ENCODE results near the gene ERICH6B. TPM values are rescaled to one million over a fixed set of nuclear protein-coding genes. Genes with fewer than 3 reads are reported as not detected.
A peak's percentile ranks its signal among the peaks of the same experiment; 100 is the strongest.

ERICH6B gene
- total RNA-seq, 2 experiments from 2014 or later, result not detected

DNA sequence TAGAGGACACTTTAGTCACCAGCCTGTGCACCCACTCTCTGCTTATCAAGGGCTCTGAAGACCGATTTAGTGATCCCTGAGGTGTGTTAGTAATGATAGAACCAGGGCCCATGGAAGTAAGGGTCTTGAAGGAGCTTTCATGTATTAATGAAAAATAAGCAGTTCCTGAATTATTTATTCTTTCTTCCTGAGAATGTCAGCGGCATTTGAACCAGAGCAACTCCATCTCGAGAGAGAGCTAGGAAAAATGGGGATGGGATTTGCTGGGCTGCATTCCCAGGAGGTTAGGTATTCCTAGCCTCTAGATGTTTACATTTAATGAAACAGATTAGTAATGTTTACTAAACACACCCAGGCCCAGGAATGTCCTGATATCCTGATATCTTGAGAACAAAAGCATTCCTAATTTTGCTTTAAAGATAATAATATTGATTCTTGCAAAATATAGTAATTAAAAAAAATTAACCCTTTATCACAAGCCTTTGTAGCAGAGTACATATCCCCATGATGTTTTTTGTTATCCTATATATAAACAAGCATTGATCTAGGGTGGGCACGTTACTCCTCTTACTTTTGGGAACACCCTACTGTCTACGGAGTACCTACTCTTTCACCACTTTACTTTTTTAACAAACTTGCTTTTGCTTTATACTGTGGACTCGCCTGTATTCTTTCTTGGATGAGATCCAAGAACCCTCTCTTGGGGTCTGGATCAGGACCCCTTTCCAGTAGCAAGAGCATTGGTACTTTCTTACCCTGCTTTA is 87.7 kb downstream of the ERICH6B start:
- Histone ChIP-seq H3K36me3 (ENCODE audit: insufficient read depth, low read length) (peaks cover 85% of the 10 kb centered on the region), H3K9me3 (ENCODE audit: control insufficient read depth in 1 of 2, insufficient read depth in 1 of 2, low read length in 2 of 2) (no peaks in the 10 kb centered on the region), H3K4me3 (ENCODE audit: low read length) (no peak overlapping the region), H3K27ac (ENCODE audit: low read depth in 1 of 2, low read length in 2 of 2) (no peak overlapping the region), H3K27me3 (ENCODE audit: control insufficient read depth in 1 of 2, insufficient read depth in 2 of 2, low read length in 2 of 2) (no peaks in the 10 kb centered on the region), H3K4me1 (ENCODE audit: insufficient read depth, low read length) (no peaks in the 10 kb centered on the region)
- intact Hi-C loops (cut with DNase I, micrococcal nuclease), result no loop called here
- H3K27ac Mint-ChIP-seq, result no peak overlapping the region
- DNase-seq, result no peak
- CTCF ChIA-PET, result no interaction called here
- H3K4me1 Mint-ChIP-seq (ENCODE audit: low read depth), result no peaks in the 10 kb centered on the region
- H3K27me3 Mint-ChIP-seq, result no peaks in the 10 kb centered on the region
- POLR2A ChIA-PET, result no interaction called here
- no peak overlapping the region for H3K4me3 Mint-ChIP-seq
- peaks cover 88% of the 10 kb centered on the region for H3K36me3 Mint-ChIP-seq (ENCODE audit: low read depth)
- H3K9me3 Mint-ChIP-seq, result no peaks in the 10 kb centered on the region
- ATAC-seq (ENCODE audit: poor library complexity), result no peak
- TF ChIP-seq, protein P1, sequence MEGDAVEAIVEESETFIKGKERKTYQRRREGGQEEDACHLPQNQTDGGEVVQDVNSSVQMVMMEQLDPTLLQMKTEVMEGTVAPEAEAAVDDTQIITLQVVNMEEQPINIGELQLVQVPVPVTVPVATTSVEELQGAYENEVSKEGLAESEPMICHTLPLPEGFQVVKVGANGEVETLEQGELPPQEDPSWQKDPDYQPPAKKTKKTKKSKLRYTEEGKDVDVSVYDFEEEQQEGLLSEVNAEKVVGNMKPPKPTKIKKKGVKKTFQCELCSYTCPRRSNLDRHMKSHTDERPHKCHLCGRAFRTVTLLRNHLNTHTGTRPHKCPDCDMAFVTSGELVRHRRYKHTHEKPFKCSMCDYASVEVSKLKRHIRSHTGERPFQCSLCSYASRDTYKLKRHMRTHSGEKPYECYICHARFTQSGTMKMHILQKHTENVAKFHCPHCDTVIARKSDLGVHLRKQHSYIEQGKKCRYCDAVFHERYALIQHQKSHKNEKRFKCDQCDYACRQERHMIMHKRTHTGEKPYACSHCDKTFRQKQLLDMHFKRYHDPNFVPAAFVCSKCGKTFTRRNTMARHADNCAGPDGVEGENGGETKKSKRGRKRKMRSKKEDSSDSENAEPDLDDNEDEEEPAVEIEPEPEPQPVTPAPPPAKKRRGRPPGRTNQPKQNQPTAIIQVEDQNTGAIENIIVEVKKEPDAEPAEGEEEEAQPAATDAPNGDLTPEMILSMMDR (IDR thresholded peaks at IDR 0.05), result no peak

DNA sequence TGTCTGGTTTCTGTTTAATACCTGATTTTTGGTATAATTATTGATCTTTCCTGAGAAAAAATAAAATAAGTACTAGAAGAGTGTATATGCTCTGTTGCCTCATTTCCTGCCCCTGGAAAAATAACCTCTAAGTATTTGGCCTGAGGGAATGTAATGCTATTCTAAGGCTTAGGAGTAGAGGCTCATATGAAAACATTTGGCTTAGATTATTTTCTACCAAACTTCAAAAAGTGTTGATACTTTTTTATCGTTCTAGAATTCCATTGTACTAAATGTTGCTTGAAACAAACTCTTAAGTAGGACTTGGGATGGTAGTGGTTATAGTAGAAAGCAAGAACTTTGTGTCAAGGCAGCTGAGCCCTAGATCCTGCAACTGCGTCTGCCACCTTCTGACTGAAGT is 93.0 kb downstream of the ERICH6B start:
- TF ChIP-seq, protein P1 (IDR thresholded peaks at IDR 0.05), result no peak
- ATAC-seq (ENCODE audit: poor library complexity) (no peak), DNase-seq (no peak)
- Histone ChIP-seq H3K4me3 (ENCODE audit: low read length) (no peak overlapping the region), H3K36me3 (ENCODE audit: insufficient read depth, low read length) (peaks cover 91% of the 10 kb centered on the region), H3K27me3 (ENCODE audit: control insufficient read depth in 1 of 2, insufficient read depth in 2 of 2, low read length in 2 of 2) (no peaks in the 10 kb centered on the region), H3K9me3 (ENCODE audit: control insufficient read depth in 1 of 2, insufficient read depth in 1 of 2, low read length in 2 of 2) (no peaks in the 10 kb centered on the region), H3K27ac (ENCODE audit: low read depth in 1 of 2, low read length in 2 of 2) (no peak overlapping the region), H3K4me1 (ENCODE audit: insufficient read depth, low read length) (peaks cover 2% of the 10 kb centered on the region)
- H3K36me3 Mint-ChIP-seq (ENCODE audit: low read depth), result peaks cover 95% of the 10 kb centered on the region
- H3K9me3 Mint-ChIP-seq, result no peaks in the 10 kb centered on the region
- ChIA-PET POLR2A (no interaction called here), CTCF (interaction anchor here (0.8 kb wide), 1 partner anchor 8 kb away, joined by 3 read pairs; no protein-coding TSS in a partner anchor)
- no peaks in the 10 kb centered on the region for H3K27me3 Mint-ChIP-seq
- peaks cover 4% of the 10 kb centered on the region for H3K4me1 Mint-ChIP-seq (ENCODE audit: low read depth)
- intact Hi-C loops (cut with DNase I, micrococcal nuclease), result no loop called here
- peak overlapping the region; percentile 21 for H3K27ac Mint-ChIP-seq
- no peak overlapping the region for H3K4me3 Mint-ChIP-seq

DNA sequence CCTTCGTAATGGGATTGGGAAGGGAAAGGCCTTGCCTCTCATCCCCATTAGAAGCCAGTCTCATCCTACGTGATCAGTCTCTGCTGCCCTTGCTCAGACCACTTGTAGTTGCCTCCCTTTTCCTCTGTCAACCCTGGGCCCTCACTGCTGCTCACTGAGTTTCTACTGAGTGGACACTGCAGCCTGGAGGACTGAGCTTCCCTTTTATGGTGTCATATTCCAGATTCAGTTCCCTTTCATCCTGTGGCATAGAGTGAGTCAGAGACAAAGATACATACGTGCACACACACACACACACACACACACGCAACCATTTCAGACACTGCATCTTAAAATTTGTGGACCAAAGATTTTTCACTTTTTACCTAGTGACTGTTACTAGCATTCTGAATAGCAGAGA is 94.2 kb downstream of the ERICH6B start:
- Histone ChIP-seq H3K36me3 (ENCODE audit: insufficient read depth, low read length) (peaks cover 92% of the 10 kb centered on the region), H3K27me3 (ENCODE audit: control insufficient read depth in 1 of 2, insufficient read depth in 2 of 2, low read length in 2 of 2) (no peaks in the 10 kb centered on the region), H3K9me3 (ENCODE audit: control insufficient read depth in 1 of 2, insufficient read depth in 1 of 2, low read length in 2 of 2) (no peaks in the 10 kb centered on the region), H3K27ac (ENCODE audit: low read depth in 1 of 2, low read length in 2 of 2) (no peak overlapping the region), H3K4me3 (ENCODE audit: low read length) (no peak overlapping the region), H3K4me1 (ENCODE audit: insufficient read depth, low read length) (peaks cover 2% of the 10 kb centered on the region)
- TF ChIP-seq, protein P1 (IDR thresholded peaks at IDR 0.05), result no peak
- peak overlapping the region; percentile 35 for H3K27ac Mint-ChIP-seq
- ChIA-PET POLR2A (no interaction called here), CTCF (no interaction called here)
- H3K4me1 Mint-ChIP-seq (ENCODE audit: low read depth), result peaks cover 4% of the 10 kb centered on the region
- peaks cover 95% of the 10 kb centered on the region for H3K36me3 Mint-ChIP-seq (ENCODE audit: low read depth)
- ATAC-seq (ENCODE audit: poor library complexity) (no peak), DNase-seq (peak in 3 of 14 experiments; percentile 13 to 52 (median 46))
- H3K27me3 Mint-ChIP-seq, result no peaks in the 10 kb centered on the region
- no peaks in the 10 kb centered on the region for H3K9me3 Mint-ChIP-seq
- no peak overlapping the region for H3K4me3 Mint-ChIP-seq
- intact Hi-C loops (cut with DNase I, micrococcal nuclease), result no loop called here
